ENCODE results near the gene CPNE4.

- TF ChIP-seq CTCF (IDR thresholded peaks at IDR 0.05; ENCODE audit: low read depth, low read length, poor library complexity, severe bottlenecking) (no peak), EZH2phosphoT487 (IDR thresholded peaks at IDR 0.05; ENCODE audit: borderline replicate concordance, low read length) (no peak)
These were observed 299.3 kb downstream of the CPNE4 start for GRCh38 chr3:131735544-131735943.

Data from DOHH2 (cell line).